ENCODE measurements around the gene AP4M1.
A peak's percentile ranks its signal among the peaks of the same experiment; 100 is the strongest.

The AP4M1 gene

GRCh38 chr7:100095704-100096103 is 5.7 kb upstream of the AP4M1 start:
- no peak for TF ChIP-seq CTCF (IDR thresholded peaks at IDR 0.05; ENCODE audit: insufficient read depth, low read depth, low read length, missing control alignments)
- no peak overlapping the region for H3K4me3 ChIP-seq (ENCODE audit: low read length)
- DNase-seq (ENCODE audit: low read depth), result no peak

- DNase-seq (ENCODE audit: low read depth), result no peak
- TF ChIP-seq CTCF (IDR thresholded peaks at IDR 0.05; ENCODE audit: insufficient read depth, low read depth, low read length, missing control alignments), result no peak
- H3K4me3 ChIP-seq (ENCODE audit: low read length), result no peak overlapping the region
Observed at GRCh38 chr7:100098913-100099312, 2.5 kb upstream of the AP4M1 start.

- peak; percentile 27 for DNase-seq (ENCODE audit: low read depth)
- TF ChIP-seq CTCF (IDR thresholded peaks at IDR 0.05; ENCODE audit: insufficient read depth, low read depth, low read length, missing control alignments), result no peak
Observed at GRCh38 chr7:100099452-100099851, 2.0 kb upstream of the AP4M1 start.

GRCh38 chr7:100100420-100101015 is 925 bp upstream of the AP4M1 start:
- H3K4me3 ChIP-seq (ENCODE audit: low read length), result peak overlapping the region; percentile 90
- TF ChIP-seq CTCF (IDR thresholded peaks at IDR 0.05; ENCODE audit: insufficient read depth, low read depth, low read length, missing control alignments), result no peak
- peak; percentile 99 for DNase-seq (ENCODE audit: low read depth)

More at GRCh38 chr7:100099452-100099851, 2.0 kb upstream of the AP4M1 start:
- peak overlapping the region; percentile 90 for H3K4me3 ChIP-seq (ENCODE audit: low read length)

- TF ChIP-seq CTCF (IDR thresholded peaks at IDR 0.05; ENCODE audit: insufficient read depth, low read depth, low read length, missing control alignments), result no peak
- DNase-seq (ENCODE audit: low read depth), result no peak
- no peak overlapping the region for H3K4me3 ChIP-seq (ENCODE audit: low read length)
Observed at GRCh38 chr7:100102950-100103840, 1.8 kb downstream of the AP4M1 start.

GRCh38 chr7:100105534-100105933 is 4.1 kb downstream of the AP4M1 start:
- DNase-seq (ENCODE audit: low read depth), result no peak
- no peak overlapping the region for H3K4me3 ChIP-seq (ENCODE audit: low read length)
- no peak for TF ChIP-seq CTCF (IDR thresholded peaks at IDR 0.05; ENCODE audit: insufficient read depth, low read depth, low read length, missing control alignments)
